ENCODE measurements around the gene CDKN1C.

DNA sequence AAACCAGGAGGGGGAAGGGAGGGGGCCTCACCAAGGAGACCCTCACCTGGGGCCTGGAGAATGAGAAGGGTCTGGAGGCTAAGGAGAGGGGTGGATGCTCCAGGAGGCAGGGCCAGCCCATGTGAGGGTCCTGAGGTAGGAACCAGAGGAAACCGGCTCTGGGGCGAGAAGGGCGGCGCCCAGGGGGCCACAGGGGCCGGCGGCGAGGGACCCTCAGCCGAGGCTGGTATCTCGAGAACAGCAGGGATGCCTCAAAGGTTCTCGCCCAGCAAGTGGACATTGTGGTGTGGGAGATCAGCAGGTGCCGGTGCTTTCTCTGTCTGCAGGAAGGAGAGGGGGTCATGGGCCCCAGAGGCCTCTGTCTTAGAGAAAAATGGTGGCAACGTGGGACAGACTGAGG lies 47.9 kb downstream of the CDKN1C start:
- TF ChIP-seq POLR2A (IDR thresholded peaks at IDR 0.05; ENCODE audit: low read depth): no peak
- TF ChIP-seq POLR2AphosphoS5 (IDR thresholded peaks at IDR 0.05): no peak
- TF ChIP-seq, protein P1, sequence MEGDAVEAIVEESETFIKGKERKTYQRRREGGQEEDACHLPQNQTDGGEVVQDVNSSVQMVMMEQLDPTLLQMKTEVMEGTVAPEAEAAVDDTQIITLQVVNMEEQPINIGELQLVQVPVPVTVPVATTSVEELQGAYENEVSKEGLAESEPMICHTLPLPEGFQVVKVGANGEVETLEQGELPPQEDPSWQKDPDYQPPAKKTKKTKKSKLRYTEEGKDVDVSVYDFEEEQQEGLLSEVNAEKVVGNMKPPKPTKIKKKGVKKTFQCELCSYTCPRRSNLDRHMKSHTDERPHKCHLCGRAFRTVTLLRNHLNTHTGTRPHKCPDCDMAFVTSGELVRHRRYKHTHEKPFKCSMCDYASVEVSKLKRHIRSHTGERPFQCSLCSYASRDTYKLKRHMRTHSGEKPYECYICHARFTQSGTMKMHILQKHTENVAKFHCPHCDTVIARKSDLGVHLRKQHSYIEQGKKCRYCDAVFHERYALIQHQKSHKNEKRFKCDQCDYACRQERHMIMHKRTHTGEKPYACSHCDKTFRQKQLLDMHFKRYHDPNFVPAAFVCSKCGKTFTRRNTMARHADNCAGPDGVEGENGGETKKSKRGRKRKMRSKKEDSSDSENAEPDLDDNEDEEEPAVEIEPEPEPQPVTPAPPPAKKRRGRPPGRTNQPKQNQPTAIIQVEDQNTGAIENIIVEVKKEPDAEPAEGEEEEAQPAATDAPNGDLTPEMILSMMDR (IDR thresholded peaks at IDR 0.05): no peak
- TF ChIP-seq EP300 (IDR thresholded peaks at IDR 0.05): no peak
